Ovary (tissue), 9 donors: ENCODE data around the gene VSIG4. TPM values are rescaled to one million over a fixed set of nuclear protein-coding genes. Genes with fewer than 3 reads are reported as not detected.
"Not testable (repeated sequence)": the region's sequence is repeated elsewhere in the genome, so short reads cannot be mapped to it uniquely, and the experiment has no call there.

Experiments
- DNase-seq, 5 donors: peaks; one replicate each; pipeline ENCODE4 v3.0.0-alpha.2; 2019 to 2020
- H3K27ac ChIP-seq, 2 donors: fragments of 200-600 bp; one replicate each; pipeline versions ENCODE4 v1.5.1 to v1.8.0; 2019 to 2022
- H3K27me3 ChIP-seq: fragments of 200-600 bp; one replicate; pipeline ENCODE4 v1.8.0; 2022
- H3K36me3 ChIP-seq: fragments of 200-600 bp; sonication (generic); one replicate; pipeline ENCODE4 v1.5.1; 2019
- H3K4me1 ChIP-seq: one replicate; pipeline ENCODE4 v1.8.1; 2013; ENCODE audit warnings: mild to moderate bottlenecking, moderate library complexity; ENCODE audit not compliant: insufficient read depth
- H3K4me3 ChIP-seq: fragments of 200-600 bp; sonication (generic); one replicate; pipeline ENCODE4 v1.5.1; 2017
- H3K9me3 ChIP-seq, 2 donors: fragments of 200-600 bp in 1 of 2; sonication (generic) in 1 of 2; one replicate each; pipeline versions ENCODE4 v1.5.1 to v1.8.1; 2013 to 2019; ENCODE audit warnings: mild to moderate bottlenecking in 1 of 2, moderate library complexity in 1 of 2
- CTCF ChIP-seq, 3 donors: fragments of 450-650 bp in 2 of 3; fragments of 200-600 bp in 1 of 3; IDR thresholded peaks; one replicate each; pipeline versions ENCODE4 v1.5.1 to v1.8.0; 2016 to 2022; ENCODE audit warnings: antibody characterized with exemption in 3 of 3, mild to moderate bottlenecking in 1 of 3
- EP300 ChIP-seq: sonication (generic); formaldehyde crosslinking; IDR thresholded peaks from one replicate; pipeline ENCODE4 v1.6.1; 2017; ENCODE audit warnings: antibody characterized with exemption
- POLR2A ChIP-seq: fragments of 450-650 bp; IDR thresholded peaks from one replicate; pipeline ENCODE4 v1.6.1; 2017; ENCODE audit warnings: antibody characterized with exemption, mild to moderate bottlenecking, moderate library complexity
- WGBS, 3 donors: extraction: QIAGEN DNeasy Blood & Tissue Kit in 1 of 3; methylation state at CpG; one replicate each; pipeline versions ENCODE4 v1.1.5 to v1.1.7; 2013 to 2017; 5-methylcytosine and 5-hydroxymethylcytosine counted together
- intact Hi-C, 4 donors: fragments of 100-400 bp; cut with DNase I; formaldehyde crosslinking; loops; one replicate each; pipeline versions ENCODE4 v1.11.0 to v1.15.1; 2022 to 2023
- polyA plus RNA-seq, 2 donors: library from polyadenylated mRNA; stranded (reverse); fragments of 200-250 nt in 1 of 2; fragments of 350-450 nt in 1 of 2; fragmentation: Illumina TruSeq in 1 of 2; extraction: RNeasy Lipid Tissue Mini Kit (QIAGEN cat#74804) in 1 of 2; gene quantifications; one replicate each; pipeline ENCODE4 v1.2.3, GENCODE V29; 2013 to 2014
- total RNA-seq, 7 donors: library from RNA; depleted of rRNA in 2 of 7; stranded (reverse); fragments of >200 nt in 2 of 7; fragmentation: NEBNext Ultra II Directional in 3 of 7; extraction: Animal tissue kit (Norgen Biotek cat#: 25700) in 3 of 7; gene quantifications; one replicate each; pipeline versions ENCODE4 v1.1.0 to v1.2.4, GENCODE V29; 2016 to 2023
- donor health status: DM: no; HTN: no; CAD: no; lungs with moderate emphysema.
- donor health status: DM: no; HTN: no; CAD: no.
- donor health status: Bipolar disorder and iron deficiency.
- donor health status: DM: yes; HTN: yes; CAD: no.
- donor health status: DM: no; HTN: no; CAD: no.
- donor health status: DM: yes; HTN: yes; CAD: no.

VSIG4 gene
- total and polyA plus RNA-seq, 9 donors, result 4.4 to 92.5 (median 30.3) TPM

- Histone ChIP-seq H3K4me3 (no peak overlapping the region), H3K4me1 (no peaks in the 10 kb centered on the region), H3K36me3 (no peaks in the 10 kb centered on the region), H3K9me3 (no peaks in the 10 kb centered on the region), H3K27ac (no peak overlapping the region), H3K27me3 (no peaks in the 10 kb centered on the region)
- WGBS, 3 donors, result 60 to 66% (median 64%) methylated on average over 4 of the region's 4 CpGs
- no peak for TF ChIP-seq POLR2A
- no peak for TF ChIP-seq CTCF (IDR thresholded peaks at IDR 0.05)
- no peak for DNase-seq
- intact Hi-C loops, result no loop called here
These were observed 24.4 kb upstream of the VSIG4 start for GRCh38 chrX:66064261-66064660.

DNA sequence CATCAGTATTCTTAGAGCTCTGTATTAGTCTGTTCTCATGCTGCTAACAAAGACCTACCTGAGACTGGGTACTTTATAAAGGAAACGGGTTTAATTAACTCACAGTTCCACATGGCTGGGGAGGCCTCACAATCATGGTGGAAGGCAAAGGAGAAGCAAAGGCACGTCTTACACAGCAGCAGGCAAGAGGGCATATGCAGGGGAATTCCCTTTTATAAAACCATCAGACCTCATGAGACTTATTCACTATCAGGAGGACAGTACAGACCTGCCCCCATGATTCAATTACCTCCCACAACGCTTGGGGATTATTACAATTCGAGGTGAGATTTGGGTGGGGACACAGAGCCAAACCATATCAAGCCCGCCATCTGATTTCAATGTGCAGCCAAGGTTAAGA is 17.1 kb upstream of the VSIG4 start:
- intact Hi-C loops, H3K36me3 ChIP-seq: not testable (repeated sequence)
- 49 to 65% (median 56%) methylated on average over 5 of the region's 5 CpGs for WGBS, 3 donors

GRCh38 chrX:66054978-66055377 is 15.1 kb upstream of the VSIG4 start:
- 49 to 65% (median 63%) methylated on average over 4 of the region's 4 CpGs for WGBS, 3 donors
- no peaks in the 10 kb centered on the region for H3K27me3 ChIP-seq
- intact Hi-C loops, result no loop called here
- H3K9me3 ChIP-seq, result no peaks in the 10 kb centered on the region
- H3K4me3 ChIP-seq, result no peak overlapping the region
- no peak for DNase-seq
- TF ChIP-seq CTCF (IDR thresholded peaks at IDR 0.05), result no peak
- TF ChIP-seq POLR2A, result no peak
- no peak for TF ChIP-seq EP300
- H3K4me1 ChIP-seq, result no peaks in the 10 kb centered on the region
- H3K36me3 ChIP-seq, result no peaks in the 10 kb centered on the region
- H3K27ac ChIP-seq, result no peak overlapping the region

More for the DNA sequence above, 17.1 kb upstream of the VSIG4 start:
- H3K9me3 ChIP-seq, H3K4me3 ChIP-seq, H3K27me3 ChIP-seq, H3K4me1 ChIP-seq, DNase-seq, H3K27ac ChIP-seq: not testable (repeated sequence)

DNA sequence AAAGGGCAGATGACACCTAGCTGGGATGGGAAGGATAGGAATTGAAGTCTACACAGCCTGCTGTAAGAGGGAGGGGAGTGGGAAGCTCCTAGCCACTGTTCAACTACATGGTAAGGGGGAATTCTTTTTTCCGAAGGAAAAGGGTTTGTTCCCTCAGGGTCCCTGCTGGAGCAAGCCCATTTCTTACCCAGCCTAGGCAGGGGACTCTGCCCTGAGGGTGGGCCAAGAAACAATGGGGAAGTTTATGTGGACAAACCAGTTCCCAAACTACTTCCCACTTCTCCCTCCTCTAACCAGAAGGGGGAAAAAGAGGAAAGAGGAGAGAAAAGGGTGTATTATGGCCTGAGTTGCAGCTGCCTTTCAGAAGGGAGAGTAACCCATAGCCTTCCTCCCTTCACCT is 13.5 kb upstream of the VSIG4 start:
- Histone ChIP-seq H3K9me3 (no peaks in the 10 kb centered on the region), H3K27me3 (no peaks in the 10 kb centered on the region), H3K27ac (no peak overlapping the region), H3K36me3 (no peaks in the 10 kb centered on the region), H3K4me1 (no peaks in the 10 kb centered on the region), H3K4me3 (no peak overlapping the region)
- DNase-seq, result no peak
- no peak for TF ChIP-seq CTCF (IDR thresholded peaks at IDR 0.05)
- TF ChIP-seq EP300, result no peak
- no peak for TF ChIP-seq POLR2A
- intact Hi-C loops, result no loop called here
- 43 to 75% (median 68%) methylated on average over 1 of the region's 1 CpG for WGBS, 3 donors

DNA sequence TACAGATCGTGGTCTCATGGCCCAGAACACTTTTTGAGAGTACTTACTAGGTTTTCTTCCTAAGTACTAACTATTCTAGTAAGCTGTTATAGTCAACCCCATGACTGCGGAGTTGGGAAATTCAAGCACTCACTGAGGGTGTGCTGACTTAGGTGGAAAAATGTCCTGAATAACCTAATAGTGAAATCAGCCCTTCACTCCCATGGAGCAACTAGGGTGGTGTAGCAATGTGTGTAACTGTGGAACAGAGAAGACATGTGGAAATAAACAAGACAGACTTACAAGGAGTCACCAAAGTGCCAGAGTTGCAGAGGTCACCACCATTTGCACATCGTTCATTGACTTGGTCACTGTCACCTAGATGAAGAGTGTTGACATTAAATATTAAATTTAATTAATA is 12.1 kb upstream of the VSIG4 start:
- H3K36me3 ChIP-seq, result no peaks in the 10 kb centered on the region
- intact Hi-C loops, result no loop called here
- no peak overlapping the region for H3K4me3 ChIP-seq
- DNase-seq, result no peak
- WGBS, 3 donors, result 69 to 76% (median 73%) methylated on average over 3 of the region's 3 CpGs
- H3K9me3 ChIP-seq, result no peaks in the 10 kb centered on the region
- no peak for TF ChIP-seq CTCF (IDR thresholded peaks at IDR 0.05)
- TF ChIP-seq EP300, result no peak
- no peak for TF ChIP-seq POLR2A
- no peaks in the 10 kb centered on the region for H3K27me3 ChIP-seq
- no peak overlapping the region for H3K27ac ChIP-seq
- no peaks in the 10 kb centered on the region for H3K4me1 ChIP-seq
